AG09319 (cell line): Measurements from ENCODE around the gene CIAO2A.
"Not testable (repeated sequence)": the region's sequence is repeated elsewhere in the genome, so short reads cannot be mapped to it uniquely, and the experiment has no call there.

Experiments used
- DNase-seq: peaks from one replicate; pipeline ENCODE4 v3.0.0-alpha.2; 2010; ENCODE audit warnings: low read depth; ENCODE audit errors: extremely low read depth
- CTCF ChIP-seq: IDR thresholded peaks from 2 replicates; pipeline ENCODE4 v1.5.1; 2011; ENCODE audit warnings: low read depth, mild to moderate bottlenecking, inconsistent platforms, low read length, moderate library complexity

CIAO2A gene

DNA sequence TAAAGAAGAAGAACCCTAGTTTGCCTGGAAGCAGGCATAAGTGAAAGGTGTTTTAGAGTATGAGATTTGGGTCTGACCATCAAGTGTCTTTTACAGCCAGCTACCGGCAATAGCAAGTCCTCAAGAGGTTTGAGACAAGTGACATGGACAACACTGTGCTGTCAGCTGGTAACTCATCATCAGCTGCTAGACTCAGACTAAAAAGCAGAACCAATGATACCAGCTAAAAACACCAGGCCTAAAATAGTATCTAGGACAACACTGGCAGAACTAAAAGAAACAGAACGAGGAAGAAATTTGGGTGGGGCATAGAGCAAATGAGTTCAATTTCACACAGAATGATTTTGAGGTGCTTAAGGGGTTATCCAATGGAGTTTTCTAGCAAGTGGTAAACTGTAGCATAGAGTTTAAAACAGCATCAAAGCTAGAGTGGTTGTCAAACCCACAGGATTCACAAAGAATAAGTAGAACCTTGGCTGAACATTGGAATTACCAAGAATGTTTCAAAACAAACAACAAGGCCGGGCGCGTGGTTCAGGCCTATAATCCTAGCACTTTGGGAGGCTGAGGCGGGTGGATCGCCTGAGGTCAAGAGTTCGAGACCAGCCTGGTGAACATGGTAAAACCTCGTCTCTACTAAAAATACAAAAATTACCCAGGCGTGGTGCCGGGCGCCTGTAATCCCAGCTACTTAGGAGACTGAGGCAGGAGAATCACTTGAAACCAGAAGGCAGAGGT is 3.9 kb downstream of the CIAO2A start:
- TF ChIP-seq CTCF = no peak
- DNase-seq = no peak

- TF ChIP-seq CTCF = no peak
- DNase-seq = no peak
Observed at GRCh38 chr15:64082757-64083156, 10.9 kb downstream of the CIAO2A start.

GRCh38 chr15:64073496-64073895 is 20.1 kb downstream of the CIAO2A start:
- DNase-seq = not testable (repeated sequence)

DNA sequence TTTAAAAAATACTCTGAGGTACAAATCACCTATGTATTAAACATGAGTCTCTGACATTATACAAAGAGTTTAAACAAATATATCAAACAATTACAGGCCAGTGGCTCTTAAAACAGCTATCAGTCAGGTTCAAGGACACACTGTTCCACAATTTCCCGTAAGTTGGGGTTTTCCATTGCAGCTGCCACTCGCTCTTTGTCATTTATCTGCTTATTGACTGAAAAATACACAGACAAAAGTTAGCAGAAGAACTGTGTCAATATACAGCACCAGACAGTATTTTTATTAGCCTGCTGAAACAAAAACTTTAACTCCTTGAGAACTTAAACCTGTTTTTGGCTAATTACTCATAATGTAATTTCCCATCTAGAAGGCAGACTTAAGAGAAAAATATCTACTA is 20.8 kb downstream of the CIAO2A start:
- DNase-seq = no peak
- no peak for TF ChIP-seq CTCF

- no peak for TF ChIP-seq CTCF
- no peak for DNase-seq
Observed at GRCh38 chr15:64071931-64072765, 21.5 kb downstream of the CIAO2A start.

GRCh38 chr15:64070965-64071851 is 22.4 kb downstream of the CIAO2A start:
- no peak for TF ChIP-seq CTCF
- no peak for DNase-seq

GRCh38 chr15:64070106-64070505 is 23.5 kb downstream of the CIAO2A start:
- TF ChIP-seq CTCF = no peak
- no peak for DNase-seq
